Upper lobe of left lung (tissue), 4 donors: Measurements from ENCODE around the gene HCK.

Experiments used
- EP300 ChIP-seq, 4 donors: sonication (generic); formaldehyde crosslinking; IDR thresholded peaks; one replicate each; pipeline ENCODE4 v1.5.1; 2017; ENCODE audit warnings: antibody characterized with exemption in 4 of 4, control low read depth in 2 of 4
- POLR2A ChIP-seq, 4 donors: fragments of 450-650 bp; IDR thresholded peaks; one replicate each; pipeline ENCODE4 v1.5.1; 2016 to 2017; ENCODE audit warnings: antibody characterized with exemption in 4 of 4, mild to moderate bottlenecking in 2 of 4
- POLR2AphosphoS5 ChIP-seq, 2 donors: sonication (generic); formaldehyde crosslinking; IDR thresholded peaks; one replicate each; pipeline ENCODE4 v1.5.1; 2017; ENCODE audit warnings: antibody characterized with exemption in 2 of 2
- TF ChIP-seq, protein P1 (sequence below), 6 experiments: fragments of 450-650 bp in 4 of 6; fragments of 200-600 bp in 2 of 6; sonication (generic) in 2 of 6; IDR thresholded peaks; one replicate each; pipeline ENCODE4 v1.5.1; 2016 to 2019; ENCODE audit warnings: antibody characterized with exemption in 6 of 6

GRCh38 chr20:32018269-32019155 lies 33.5 kb upstream of the HCK start:
- TF ChIP-seq, protein P1, sequence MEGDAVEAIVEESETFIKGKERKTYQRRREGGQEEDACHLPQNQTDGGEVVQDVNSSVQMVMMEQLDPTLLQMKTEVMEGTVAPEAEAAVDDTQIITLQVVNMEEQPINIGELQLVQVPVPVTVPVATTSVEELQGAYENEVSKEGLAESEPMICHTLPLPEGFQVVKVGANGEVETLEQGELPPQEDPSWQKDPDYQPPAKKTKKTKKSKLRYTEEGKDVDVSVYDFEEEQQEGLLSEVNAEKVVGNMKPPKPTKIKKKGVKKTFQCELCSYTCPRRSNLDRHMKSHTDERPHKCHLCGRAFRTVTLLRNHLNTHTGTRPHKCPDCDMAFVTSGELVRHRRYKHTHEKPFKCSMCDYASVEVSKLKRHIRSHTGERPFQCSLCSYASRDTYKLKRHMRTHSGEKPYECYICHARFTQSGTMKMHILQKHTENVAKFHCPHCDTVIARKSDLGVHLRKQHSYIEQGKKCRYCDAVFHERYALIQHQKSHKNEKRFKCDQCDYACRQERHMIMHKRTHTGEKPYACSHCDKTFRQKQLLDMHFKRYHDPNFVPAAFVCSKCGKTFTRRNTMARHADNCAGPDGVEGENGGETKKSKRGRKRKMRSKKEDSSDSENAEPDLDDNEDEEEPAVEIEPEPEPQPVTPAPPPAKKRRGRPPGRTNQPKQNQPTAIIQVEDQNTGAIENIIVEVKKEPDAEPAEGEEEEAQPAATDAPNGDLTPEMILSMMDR (IDR thresholded peaks at IDR 0.05) = no peak
- TF ChIP-seq POLR2A (IDR thresholded peaks at IDR 0.05) = peak in 1 of 4 donors; percentile 20
- TF ChIP-seq POLR2AphosphoS5 (IDR thresholded peaks at IDR 0.05) = peak in 1 of 2 donors; percentile 26
- no peak for TF ChIP-seq EP300 (IDR thresholded peaks at IDR 0.05)
